Astrocyte of the spinal cord (primary cell): ENCODE measurements around the gene STARD8.
"Not testable (repeated sequence)": the region's sequence is repeated elsewhere in the genome, so short reads cannot be mapped to it uniquely, and the experiment has no call there.

ENCODE experiments used
- DNase-seq: peaks from one replicate; pipeline ENCODE4 v3.0.0; 2011; ENCODE audit warnings: low read depth, low spot score
- H3K4me3 ChIP-seq: 2 replicates; pipeline ENCODE4 v1.5.1; 2011; ENCODE audit warnings: low read depth, mild to moderate bottlenecking, low read length, moderate library complexity
- in situ Hi-C: cut with HindIII; loops from 2 replicates; pipeline ENCODE4 v1.10.0; 2017; ENCODE audit warnings: low sequenced_read_pairs
- TF ChIP-seq, protein P1 (sequence below): IDR thresholded peaks from 2 replicates; pipeline ENCODE4 v1.5.1; 2012; ENCODE audit warnings: low read depth, mild to moderate bottlenecking, low read length, inconsistent platforms

The STARD8 gene

DNA sequence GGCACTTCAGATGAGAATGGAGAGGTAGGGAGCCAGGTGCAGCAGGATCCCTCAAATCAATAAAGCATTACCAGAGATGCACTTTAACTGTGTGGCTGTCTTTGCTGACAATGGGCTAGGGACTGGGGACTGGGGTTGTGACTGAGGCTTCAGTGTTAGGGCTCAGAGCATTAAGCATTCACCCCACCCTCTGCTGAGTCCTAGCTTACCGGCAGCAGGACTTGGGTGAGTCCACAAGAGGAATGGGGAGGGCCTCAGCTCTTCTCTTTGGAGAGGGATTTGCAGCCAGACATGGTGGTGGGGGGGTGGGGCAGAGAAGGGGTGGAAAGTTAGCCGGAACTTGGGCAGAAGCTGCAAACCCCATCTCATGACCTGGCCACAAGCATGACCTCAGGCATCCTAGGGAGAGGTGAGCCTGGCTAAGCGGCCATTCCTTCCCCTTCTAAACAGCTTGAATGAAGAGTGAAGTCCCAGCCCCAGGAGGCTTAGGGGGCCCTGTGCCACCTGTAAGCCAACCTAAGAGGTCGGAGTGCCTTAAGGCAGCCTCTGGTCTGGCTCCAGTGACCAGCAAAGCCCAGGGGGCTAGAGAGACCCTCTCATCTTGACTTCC lies 78.4 kb downstream of the STARD8 start:
- DNase-seq = no peak
- in situ Hi-C loops = no loop called here
- H3K4me3 ChIP-seq = no peak overlapping the region
- TF ChIP-seq, protein P1, sequence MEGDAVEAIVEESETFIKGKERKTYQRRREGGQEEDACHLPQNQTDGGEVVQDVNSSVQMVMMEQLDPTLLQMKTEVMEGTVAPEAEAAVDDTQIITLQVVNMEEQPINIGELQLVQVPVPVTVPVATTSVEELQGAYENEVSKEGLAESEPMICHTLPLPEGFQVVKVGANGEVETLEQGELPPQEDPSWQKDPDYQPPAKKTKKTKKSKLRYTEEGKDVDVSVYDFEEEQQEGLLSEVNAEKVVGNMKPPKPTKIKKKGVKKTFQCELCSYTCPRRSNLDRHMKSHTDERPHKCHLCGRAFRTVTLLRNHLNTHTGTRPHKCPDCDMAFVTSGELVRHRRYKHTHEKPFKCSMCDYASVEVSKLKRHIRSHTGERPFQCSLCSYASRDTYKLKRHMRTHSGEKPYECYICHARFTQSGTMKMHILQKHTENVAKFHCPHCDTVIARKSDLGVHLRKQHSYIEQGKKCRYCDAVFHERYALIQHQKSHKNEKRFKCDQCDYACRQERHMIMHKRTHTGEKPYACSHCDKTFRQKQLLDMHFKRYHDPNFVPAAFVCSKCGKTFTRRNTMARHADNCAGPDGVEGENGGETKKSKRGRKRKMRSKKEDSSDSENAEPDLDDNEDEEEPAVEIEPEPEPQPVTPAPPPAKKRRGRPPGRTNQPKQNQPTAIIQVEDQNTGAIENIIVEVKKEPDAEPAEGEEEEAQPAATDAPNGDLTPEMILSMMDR = no peak

DNA sequence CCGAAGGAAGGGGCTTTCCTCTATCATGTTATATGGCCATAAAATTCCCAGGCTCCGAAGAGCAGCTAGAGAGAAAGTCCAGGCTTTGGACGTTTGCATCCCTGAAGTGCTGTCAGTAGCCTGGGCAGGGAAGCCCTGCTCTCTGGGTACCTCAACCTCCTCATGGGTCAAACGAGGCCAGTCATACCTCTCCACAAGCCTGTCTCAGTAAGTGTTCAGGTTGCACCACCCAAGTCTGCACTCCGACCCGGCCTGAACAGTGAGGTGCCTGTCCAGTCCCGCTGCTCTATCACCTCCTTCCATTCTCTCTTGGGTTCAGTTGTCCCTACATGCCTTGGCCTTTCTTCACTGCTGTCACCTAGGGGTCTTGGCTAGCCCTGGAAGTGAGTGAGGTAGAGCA lies 78.9 kb downstream of the STARD8 start:
- DNase-seq = no peak
- in situ Hi-C loops = no loop called here
- TF ChIP-seq, protein P1 = no peak
- H3K4me3 ChIP-seq = no peak overlapping the region

DNA sequence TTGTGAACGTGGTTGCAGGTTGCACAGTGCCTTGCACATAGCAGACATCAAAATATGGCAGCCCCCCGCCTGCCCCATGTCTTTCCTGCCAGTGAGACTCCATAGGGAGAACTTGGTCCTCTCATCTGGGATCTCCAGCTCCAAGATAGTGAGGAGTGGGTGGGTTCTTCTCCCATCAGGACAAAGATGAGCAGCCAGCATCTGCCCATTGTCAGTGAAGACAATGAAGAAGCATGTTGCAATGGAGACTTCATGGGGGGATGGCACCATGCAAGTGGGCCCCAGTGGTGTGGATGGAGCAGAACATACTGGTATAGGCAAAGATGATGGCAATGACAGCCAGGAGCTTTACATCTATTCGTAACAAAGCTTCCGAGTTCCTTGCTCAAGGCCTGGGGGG lies 80.2 kb downstream of the STARD8 start:
- no peak overlapping the region for H3K4me3 ChIP-seq
- TF ChIP-seq, protein P1 = no peak
- in situ Hi-C loops = no loop called here
- DNase-seq = no peak

DNA sequence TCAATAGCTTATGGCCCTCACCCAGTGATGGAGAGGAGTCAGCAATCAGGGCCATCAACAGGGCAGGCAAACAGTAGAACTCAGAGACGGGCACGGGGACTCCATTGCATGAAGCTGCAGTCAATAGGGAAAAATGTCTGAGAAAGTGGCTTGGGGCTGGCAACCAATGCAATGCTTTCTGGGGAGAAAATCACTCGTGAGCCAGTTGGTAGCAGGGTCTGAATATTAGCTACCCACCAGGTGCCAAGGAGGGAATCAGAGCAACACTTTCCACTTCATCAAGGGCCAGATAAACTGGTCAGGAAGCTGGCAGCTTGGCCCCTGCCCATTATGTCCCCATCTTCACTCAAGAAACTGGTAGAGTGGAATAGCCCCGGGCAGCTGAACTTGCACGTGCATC lies 80.7 kb downstream of the STARD8 start:
- no peak for DNase-seq
- in situ Hi-C loops = no loop called here
- no peak overlapping the region for H3K4me3 ChIP-seq
- TF ChIP-seq, protein P1 = no peak

GRCh38 chrX:68731254-68731653 lies 83.8 kb downstream of the STARD8 start:
- H3K4me3 ChIP-seq = no peak overlapping the region
- DNase-seq = no peak
- in situ Hi-C loops = no loop called here
- TF ChIP-seq, protein P1 = no peak

GRCh38 chrX:68732906-68733493 lies 85.5 kb downstream of the STARD8 start:
- H3K4me3 ChIP-seq = no peak overlapping the region
- peak; percentile 12 for DNase-seq
- TF ChIP-seq, protein P1 = peak; percentile 70
- in situ Hi-C loops = no loop called here

DNA sequence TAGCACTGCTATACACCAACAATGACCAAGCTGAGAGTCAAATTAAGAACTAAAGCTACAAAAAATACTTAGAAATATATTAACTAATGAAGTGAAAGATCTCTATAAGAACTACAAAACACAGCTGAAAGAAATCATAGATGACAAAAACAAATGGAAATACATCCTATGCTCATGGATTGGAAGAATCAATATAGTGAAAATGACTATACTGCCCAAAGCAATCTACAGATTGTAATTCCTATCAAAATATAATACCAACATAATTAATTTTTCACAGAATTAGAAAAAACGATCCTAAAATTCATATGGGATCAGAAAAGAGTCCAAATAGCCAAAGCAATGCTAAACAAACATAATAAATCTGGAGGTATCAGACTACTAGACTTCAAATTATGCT lies 87.8 kb downstream of the STARD8 start:
- TF ChIP-seq, protein P1 = no peak
- DNase-seq = no peak
- in situ Hi-C loops = no loop called here
- no peak overlapping the region for H3K4me3 ChIP-seq

DNA sequence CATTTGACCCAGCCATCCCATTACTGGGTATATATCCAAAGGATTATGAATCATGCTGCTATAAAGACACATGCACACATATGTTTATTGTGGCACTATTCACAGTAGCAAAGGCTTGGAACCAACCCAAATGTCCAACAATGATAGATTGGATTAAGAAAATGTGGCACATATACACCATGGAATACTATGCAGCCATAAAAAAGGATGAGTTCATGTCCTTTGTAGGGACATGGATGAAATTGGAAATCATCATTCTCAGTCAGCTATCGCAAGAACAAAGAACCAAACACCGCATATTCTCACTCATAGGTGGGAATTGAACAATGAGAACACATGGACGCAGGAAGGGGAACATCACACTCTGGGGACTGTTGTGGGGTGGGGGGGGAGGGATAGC lies 94.4 kb downstream of the STARD8 start:
- H3K4me3 ChIP-seq, DNase-seq, in situ Hi-C loops: not testable (repeated sequence)
